Measurements from ENCODE around the gene PURB.
"Not testable (repeated sequence)": the region's sequence is repeated elsewhere in the genome, so short reads cannot be mapped to it uniquely, and the experiment has no call there.

Gene PURB

GRCh38 chr7:44885394-44886317 lies at the start of gene PURB:
Gene PURB, minus strand, starts transcription at chr7:44885530. Its CDS starts 182 bp downstream, at chr7:44885348.
- peak; percentile 96 for DNase-seq (ENCODE audit: low spot score)

- no peak for DNase-seq (ENCODE audit: low spot score)
These were observed 49.7 kb upstream of the PURB start for GRCh38 chr7:44935016-44935415.

- DNase-seq (ENCODE audit: low spot score), result not testable (repeated sequence)
These were observed 49.2 kb upstream of the PURB start for GRCh38 chr7:44934510-44934909.

DNA sequence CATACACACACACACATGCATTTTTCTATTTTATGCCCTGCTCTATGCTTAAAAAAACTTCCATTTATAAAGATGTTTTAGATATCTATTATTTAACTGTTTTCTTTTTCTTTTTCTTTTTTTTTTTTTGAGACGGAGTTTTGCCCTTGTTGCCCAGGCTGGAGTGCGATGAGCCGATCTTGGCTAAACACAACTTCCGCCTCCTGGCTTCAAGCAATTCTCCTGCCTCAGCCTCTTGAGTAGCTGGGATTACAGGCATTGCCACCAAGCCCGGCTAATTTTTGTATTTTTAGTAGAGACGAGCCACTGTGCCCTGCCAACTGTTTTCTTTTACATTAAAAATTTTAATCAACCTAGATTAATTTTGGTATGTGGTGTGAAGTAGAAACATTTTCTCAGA lies 45.6 kb upstream of the PURB start:
- no peak for DNase-seq (ENCODE audit: low spot score)

DNA sequence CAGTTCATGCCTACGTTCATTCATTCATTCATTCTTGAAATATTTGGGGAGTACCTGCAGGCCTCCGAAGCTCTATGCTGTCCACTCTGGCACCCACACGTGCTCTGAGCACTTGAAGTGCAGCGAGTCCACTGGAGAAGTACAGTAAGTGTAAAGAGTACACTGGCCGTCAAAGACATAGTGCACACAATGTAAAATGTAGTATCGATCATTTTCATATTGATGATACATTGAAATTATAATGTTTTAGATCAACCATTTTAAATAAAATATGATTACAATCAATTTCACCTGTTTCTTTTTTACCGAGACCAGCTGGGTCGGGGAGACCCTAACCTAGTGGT lies 37.0 kb upstream of the PURB start:
- no peak for DNase-seq (ENCODE audit: low spot score)

DNA sequence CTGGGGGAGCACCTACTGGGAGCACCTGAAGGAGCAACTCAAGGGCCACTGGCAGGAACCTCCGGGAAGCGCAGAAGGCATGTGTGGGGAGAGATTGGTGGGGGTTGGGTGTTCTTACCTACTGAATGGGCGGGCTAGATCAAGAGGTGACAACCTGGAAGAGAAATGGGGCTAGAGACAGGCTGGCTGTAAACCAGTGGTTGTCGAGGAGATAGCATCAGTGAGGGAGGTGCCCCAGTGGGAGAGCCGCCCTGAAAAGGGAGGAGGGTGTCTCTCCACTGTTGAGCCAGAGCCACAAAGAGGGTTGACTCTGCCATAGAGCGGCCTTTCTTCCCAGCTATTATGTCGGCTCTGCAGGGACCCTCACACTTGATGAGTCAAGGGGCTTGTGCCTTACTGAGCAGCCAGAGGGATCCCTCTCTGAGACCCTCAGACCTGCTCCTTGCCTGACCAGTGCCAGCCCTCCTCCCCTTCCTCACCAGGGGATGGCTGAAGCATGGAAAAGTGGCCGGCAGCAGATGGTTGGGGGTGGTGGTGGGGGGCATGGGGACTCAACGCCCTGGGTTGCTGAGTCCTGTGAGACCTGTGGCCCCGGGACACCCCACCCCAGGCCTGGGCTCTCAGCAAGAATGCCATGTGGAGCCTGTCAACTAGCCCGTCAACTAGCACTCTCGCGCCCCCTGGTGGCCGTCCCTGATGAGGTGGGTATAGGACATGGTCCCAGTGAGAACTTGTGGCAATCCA lies 36.4 kb upstream of the PURB start:
- peak; percentile 83 for DNase-seq (ENCODE audit: low spot score)

DNA sequence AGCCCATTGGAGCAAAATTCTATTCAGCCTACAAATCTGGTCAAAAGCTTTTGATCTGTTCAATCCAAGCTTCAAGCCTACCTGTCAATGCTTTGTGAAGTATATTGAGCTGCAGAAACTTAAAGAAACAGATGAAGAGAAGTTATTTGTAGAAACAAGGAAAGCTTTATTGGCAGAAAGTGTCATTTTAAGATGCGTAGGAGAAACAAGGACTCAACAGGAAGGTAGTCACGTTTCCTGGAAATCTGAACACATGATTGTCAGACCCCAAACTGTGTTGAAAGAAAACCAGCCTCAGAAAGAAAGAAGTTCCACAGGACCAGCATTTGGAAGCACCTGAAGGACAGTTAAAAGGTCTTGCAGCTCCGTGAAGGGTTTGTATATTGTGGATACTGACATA lies 34.8 kb upstream of the PURB start:
- no peak for DNase-seq (ENCODE audit: low spot score)

- DNase-seq (ENCODE audit: low spot score), result no peak
These were observed 32.7 kb upstream of the PURB start for GRCh38 chr7:44918029-44918428.

GRCh38 chr7:44917465-44917864 lies 32.1 kb upstream of the PURB start:
- DNase-seq (ENCODE audit: low spot score), result no peak

DNA sequence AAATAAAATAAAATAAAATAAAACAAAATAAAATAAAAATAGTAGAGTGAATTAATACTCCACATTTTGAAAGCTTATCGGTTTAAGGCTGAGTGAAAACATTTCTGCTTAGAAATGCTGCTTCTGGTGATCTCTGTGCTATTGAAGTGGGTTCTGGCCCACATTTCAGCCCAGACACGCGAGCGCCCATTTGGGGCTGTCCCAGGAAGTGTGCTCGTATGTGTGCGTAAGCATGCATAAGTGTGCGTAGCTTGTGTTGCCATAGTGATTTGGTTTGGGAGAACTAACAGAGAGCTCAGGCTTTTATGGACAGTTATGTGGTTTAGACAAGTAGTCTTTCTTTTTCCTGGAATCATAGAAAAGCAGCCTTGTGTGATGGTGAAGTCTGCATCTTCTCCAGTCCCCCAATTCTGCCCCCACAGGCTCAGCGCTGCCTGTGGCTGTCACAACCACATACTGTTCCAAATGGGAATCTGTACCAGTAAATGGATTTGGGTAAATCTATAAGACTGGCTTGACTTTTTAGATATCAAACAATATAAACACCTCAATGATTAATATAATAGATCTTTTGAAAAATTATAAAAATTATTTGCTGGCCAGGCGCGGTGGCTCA lies 29.8 kb upstream of the PURB start:
- no peak for DNase-seq (ENCODE audit: low spot score)

DNA sequence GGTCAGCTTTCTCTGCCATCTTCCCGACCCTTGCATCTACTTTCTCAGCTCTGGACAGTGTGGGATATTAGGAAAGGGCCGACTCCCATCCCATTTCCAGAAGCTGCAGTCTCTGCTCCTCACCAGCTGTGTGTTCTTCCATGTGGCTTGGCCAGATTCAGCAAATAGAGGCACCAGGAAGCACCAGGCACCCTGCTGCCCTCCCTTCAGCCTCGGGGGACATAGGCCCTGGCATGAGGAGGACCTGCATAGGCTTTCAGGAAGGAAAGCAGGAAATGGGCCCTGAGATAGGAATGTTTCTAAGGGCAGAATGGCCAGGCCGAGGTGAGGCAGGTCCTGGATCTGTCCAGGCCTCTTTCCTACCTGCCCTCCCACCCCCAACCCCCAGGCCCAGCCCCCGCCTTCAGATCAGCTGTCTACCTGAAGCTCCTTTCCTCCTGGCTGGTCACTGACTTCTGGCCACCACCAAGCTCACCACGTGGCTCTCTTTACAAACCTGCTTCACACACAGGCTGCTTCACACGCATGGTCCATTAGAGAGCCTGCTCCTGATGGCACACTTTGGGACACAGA lies 27.5 kb upstream of the PURB start:
- DNase-seq (ENCODE audit: low spot score), result no peak

- no peak for DNase-seq (ENCODE audit: low spot score)
These were observed 26.6 kb upstream of the PURB start for GRCh38 chr7:44911911-44912310.

- DNase-seq (ENCODE audit: low spot score), result no peak
These were observed 24.5 kb upstream of the PURB start for GRCh38 chr7:44909596-44910389.

DNA sequence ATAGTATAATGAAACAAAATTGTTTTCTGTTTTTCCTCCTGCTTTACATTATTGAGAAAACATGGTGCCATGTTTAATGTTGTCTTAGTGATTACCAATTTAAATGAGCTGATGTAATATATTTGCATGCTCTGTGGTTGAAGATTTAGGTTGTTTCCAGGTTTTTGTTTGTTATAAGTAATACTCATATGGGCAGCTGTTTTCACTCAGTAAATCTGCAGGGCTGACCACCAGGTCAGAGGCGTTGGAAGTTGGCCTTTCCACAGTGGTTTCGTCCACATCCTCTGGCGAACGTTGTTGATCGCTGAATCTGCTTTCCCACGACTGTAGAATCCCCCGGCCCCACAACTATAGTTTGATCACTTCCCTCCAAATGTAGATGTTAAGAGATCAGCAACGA lies 21.6 kb upstream of the PURB start:
- no peak for DNase-seq (ENCODE audit: low spot score)

DNA sequence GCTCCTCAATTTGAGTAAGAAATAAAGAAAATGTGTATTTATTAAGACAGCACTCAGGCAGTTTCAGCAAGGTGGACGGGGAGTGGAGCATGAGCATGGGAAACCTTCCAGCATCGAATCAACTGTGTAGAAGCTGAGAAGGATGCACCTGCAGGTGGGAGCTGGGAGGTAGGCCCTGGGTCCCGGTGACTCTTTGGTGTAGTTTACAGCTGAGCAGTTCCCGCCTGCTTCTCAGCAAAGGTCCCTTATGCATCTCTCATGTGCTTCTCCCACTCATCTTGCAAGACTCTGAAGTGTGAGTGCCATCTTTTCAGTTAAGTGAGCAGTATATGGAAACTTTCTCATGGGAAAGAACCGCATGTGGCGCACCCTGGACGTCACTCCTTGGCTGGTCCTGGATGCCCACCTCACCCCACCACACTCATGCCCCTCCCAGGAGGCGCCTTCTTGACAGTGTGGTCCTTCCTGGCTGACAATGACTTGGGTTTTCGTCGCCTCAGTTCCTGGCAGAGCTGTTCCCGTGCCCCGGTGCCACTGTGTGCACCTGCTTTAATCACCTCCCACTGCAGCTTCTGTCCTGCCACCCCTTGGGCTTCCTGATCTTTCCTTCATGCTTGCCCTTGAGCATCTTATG lies 19.8 kb upstream of the PURB start:
- no peak for DNase-seq (ENCODE audit: low spot score)

GRCh38 chr7:44899443-44899842 lies 14.1 kb upstream of the PURB start:
- no peak for DNase-seq (ENCODE audit: low spot score)

- DNase-seq (ENCODE audit: low spot score), result no peak
These were observed 12.7 kb upstream of the PURB start for GRCh38 chr7:44898039-44898438.

DNA sequence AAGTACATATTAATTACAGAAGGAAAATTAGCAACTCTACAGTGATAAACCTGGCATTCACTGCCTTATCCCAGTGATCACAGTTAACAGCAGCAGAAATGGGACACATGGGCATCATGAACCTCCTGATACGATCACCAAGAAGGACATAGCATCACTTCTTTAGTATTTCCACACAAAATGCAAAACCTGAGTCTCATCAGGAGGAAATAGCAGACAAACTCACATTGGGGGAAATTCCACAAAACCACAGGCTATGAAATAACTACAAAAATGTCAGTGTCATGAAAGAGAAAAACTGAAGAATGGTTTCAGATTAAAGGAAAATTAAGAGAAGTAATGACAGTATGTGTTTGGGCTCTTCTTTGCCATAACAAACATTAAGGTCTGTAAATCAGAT lies 12.0 kb upstream of the PURB start:
- no peak for DNase-seq (ENCODE audit: low spot score)

DNA sequence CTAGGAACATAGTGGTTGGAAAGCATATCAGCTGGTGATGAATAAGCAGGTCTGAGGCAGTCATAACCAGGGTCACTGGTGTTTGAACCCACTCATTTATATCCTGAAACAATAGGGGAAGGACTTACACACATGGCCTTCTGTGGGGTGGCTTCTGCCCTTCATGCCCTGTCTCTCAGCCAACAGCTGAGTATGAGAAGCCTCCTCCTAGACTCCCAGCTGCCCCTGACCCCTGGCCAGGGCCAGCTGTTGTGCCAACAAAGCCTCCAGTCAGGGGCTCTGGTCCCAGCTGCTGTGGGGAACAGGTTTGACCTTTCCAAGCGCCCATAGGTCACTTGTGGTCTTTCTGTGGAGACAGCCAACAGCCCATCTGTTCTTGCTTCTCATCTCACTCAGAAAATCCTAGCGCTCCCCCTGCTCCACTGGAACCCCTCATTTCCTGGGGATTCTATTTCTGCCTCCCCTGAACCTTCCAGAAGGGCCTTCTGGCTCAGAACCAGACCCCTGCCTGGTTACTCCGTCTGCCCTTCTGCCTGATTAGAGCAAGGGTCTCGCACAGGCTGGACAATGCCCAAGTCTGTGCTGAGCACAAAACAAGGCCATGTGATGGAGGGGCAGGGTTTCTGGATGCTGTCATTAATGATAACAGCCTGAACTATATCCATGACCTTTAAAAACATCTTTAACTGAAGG lies 9.7 kb upstream of the PURB start:
- no peak for DNase-seq (ENCODE audit: low spot score)

DNA sequence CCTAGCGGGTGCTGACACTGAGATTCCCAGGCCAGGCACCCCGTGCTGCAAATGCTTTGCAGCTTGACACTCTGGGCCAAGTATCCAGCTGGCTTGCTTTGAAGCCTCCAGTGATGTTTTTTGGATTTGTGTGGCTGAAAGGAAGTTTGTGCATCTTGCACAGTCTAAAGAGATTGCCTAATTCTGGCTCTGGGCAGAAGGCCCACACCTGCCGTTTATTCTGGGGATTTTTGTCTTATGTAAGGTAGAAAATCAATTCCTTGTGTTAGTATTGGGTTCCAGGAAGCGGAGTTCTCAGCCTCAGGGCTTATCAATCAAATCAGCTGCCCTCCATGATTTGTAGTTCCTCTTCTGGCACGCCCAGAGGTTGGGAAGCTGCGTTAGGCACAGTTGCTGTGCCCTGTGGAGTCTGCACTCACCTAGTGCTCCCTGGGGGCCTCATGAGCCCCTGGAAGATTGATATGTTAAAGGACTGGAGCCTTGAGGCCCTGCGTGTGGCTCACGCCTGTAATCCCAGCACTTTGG lies 8.4 kb upstream of the PURB start:
- DNase-seq (ENCODE audit: low spot score), result no peak
